Heart left ventricle (tissue), 16 donors: Measurements from ENCODE around the gene OTOP2. TPM values are rescaled to one million over a fixed set of nuclear protein-coding genes. Genes with fewer than 3 reads are reported as not detected.

ENCODE experiments used
- ATAC-seq, 4 donors: fragments of 200-7000 bp; cut with Tn5 transposase; one replicate each; pipeline ENCODE4 v1.9.1; 2020 to 2022; ENCODE audit warnings: moderate library complexity in 4 of 4, mild to moderate bottlenecking in 3 of 4, moderate number of reproducible peaks in 1 of 4
- DNase-seq, 5 donors: peaks; one replicate each; pipeline ENCODE4 v3.0.0-alpha.2; 2020
- H3K27ac ChIP-seq, 12 donors: fragments of 200-600 bp; sonication (generic) in 4 of 12; one replicate each; pipeline versions ENCODE4 v1.5.0 to v1.8.0; 2016 to 2022; ENCODE audit warnings: mild to moderate bottlenecking in 2 of 12
- H3K27me3 ChIP-seq, 9 donors: fragments of 200-600 bp; sonication (generic) in 2 of 9; one replicate each; pipeline versions ENCODE4 v1.5.1 to v1.8.0; 2016 to 2022; ENCODE audit warnings: mild to moderate bottlenecking in 3 of 9
- H3K36me3 ChIP-seq, 9 donors: fragments of 200-600 bp; sonication (generic) in 2 of 9; one replicate each; pipeline versions ENCODE4 v1.5.0 to v1.8.0; 2018 to 2022; ENCODE audit warnings: mild to moderate bottlenecking in 2 of 9
- H3K4me1 ChIP-seq, 12 donors: fragments of 200-600 bp; sonication (generic) in 4 of 12; one replicate each; pipeline versions ENCODE4 v1.5.0 to v1.8.0; 2016 to 2022; ENCODE audit warnings: mild to moderate bottlenecking in 3 of 12
- H3K4me3 ChIP-seq, 12 donors: fragments of 200-600 bp; sonication (generic) in 4 of 12; one replicate each; pipeline versions ENCODE4 v1.5.0 to v1.8.0; 2017 to 2022; ENCODE audit warnings: mild to moderate bottlenecking in 9 of 12, moderate library complexity in 4 of 12
- H3K9me3 ChIP-seq, 12 donors: fragments of 200-600 bp; sonication (generic) in 4 of 12; one replicate each; pipeline versions ENCODE4 v1.5.0 to v1.8.0; 2016 to 2022; ENCODE audit warnings: mild to moderate bottlenecking in 1 of 12
- CTCF ChIP-seq, 12 donors: fragments of 200-600 bp; sonication (generic) in 4 of 12; IDR thresholded peaks; one replicate each; pipeline versions ENCODE4 v1.5.0 to v1.8.0; 2018 to 2022; ENCODE audit warnings: antibody characterized with exemption in 12 of 12, mild to moderate bottlenecking in 5 of 12
- POLR2A ChIP-seq, 2 donors: fragments of 450-650 bp; IDR thresholded peaks; one replicate each; pipeline ENCODE4 v1.6.1; 2017; ENCODE audit warnings: antibody characterized with exemption in 2 of 2, mild to moderate bottlenecking in 2 of 2, moderate library complexity in 2 of 2
- WGBS, 4 donors: extraction: QIAGEN DNeasy Blood & Tissue Kit in 2 of 4; methylation state at CpG; one replicate each; pipeline versions ENCODE4 v1.1.5 to v1.1.7; 2013 to 2018; 5-methylcytosine and 5-hydroxymethylcytosine counted together
- intact Hi-C, 10 donors: fragments of 100-400 bp; cut with DNase I; formaldehyde crosslinking; loops; one replicate each; pipeline versions ENCODE4 v1.11.1 to v1.14.2; 2022
- polyA plus RNA-seq, 2 donors: library from polyadenylated mRNA; stranded (reverse); fragments of 200-250 nt; gene quantifications; one replicate each; pipeline ENCODE4 v1.2.3, GENCODE V29; 2013
- total RNA-seq, 9 donors: library from RNA; depleted of rRNA in 2 of 9; stranded (reverse); fragments of >200 nt in 2 of 9; fragmentation: NEBNext Ultra II Directional in 3 of 9; extraction: Animal tissue kit (Norgen Biotek cat#: 25700) in 3 of 9; gene quantifications; one replicate each; pipeline versions ENCODE4 v1.1.0 to v1.2.4, GENCODE V29; 2016 to 2023
- donor health status: ischemic (EF 13 %, LVEDD 7.1; RV severe dilation, severe dysfunction).
- donor health status: healthy with polysubstance abuse.
- donor health status: DM: no; HTN: yes; CAD: no.
- donor health status: DM: no; HTN: no; CAD: no.
- donor health status: ischemic (EF 25% LVEDD 6.9; RV normal size, moderate dysfunction).
- donor health status: ischemic (EF 25% LVEDD 5.7; RV mildly dilated, moderate dysfunction).
- donor health status: healthy.
- donor health status: DM: yes; HTN: yes; CAD: no.
- donor health status: ischemic (EF 35%, LVEDD 5.7; RV mildly dilated, moderate dysfunction).
- donor health status: nonischemic (EF 11% LVEDD 7.7; RV severe dilation, severe dysfunction).
- donor health status: DM: yes; HTN: yes; CAD: no.
- donor health status: PGD.
- donor health status: ischemic (EF 29% LVEDD 5.4; RV normal size, mild dysfunction).
- donor health status: nonischemic (EF 23%, LVEDD 6.1; RV moderate dilation, normal function).

Gene OTOP2
- total and polyA plus RNA-seq, 11 donors, result not detected

- Histone ChIP-seq H3K36me3 (peaks cover 0 to 15% (median 0%) of the 10 kb centered on the region in 9 donors), H3K4me1 (peaks cover 0 to 6% (median 0%) of the 10 kb centered on the region in 12 donors)
- no peak for DNase-seq
Observed at GRCh38 chr17:74959826-74960515, 35.9 kb downstream of the OTOP2 start.

GRCh38 chr17:74960570-74961342 is 36.7 kb downstream of the OTOP2 start:
- TF ChIP-seq CTCF (IDR thresholded peaks at IDR 0.05) (peak in 4 of 12 donors; percentile 7 to 40 (median 22)), POLR2A (IDR thresholded peaks at IDR 0.05) (no peak)
- 54 to 70% (median 62%) methylated on average over 16 to 19 of the region's 19 CpGs for WGBS, 4 donors
- H3K27me3 ChIP-seq, result peaks cover 0 to 5% (median 0%) of the 10 kb centered on the region in 9 donors
- intact Hi-C loops, result loop anchor here (1.0 to 10.0 kb wide), 12 partner anchors 52 to 247 kb away; partner anchors contain the start of genes MRPL58 (in 7 of the 10), ATP5PD (in 1 of the 10), KCTD2 (in 1 of the 10) and NUP85 (in 1 of the 10)
- H3K4me1 ChIP-seq, result peaks cover 0 to 6% (median 0%) of the 10 kb centered on the region in 12 donors
- H3K4me3 ChIP-seq, result no peak overlapping the region
- DNase-seq, result no peak
- H3K27ac ChIP-seq, result no peak overlapping the region
- no peaks in the 10 kb centered on the region for H3K9me3 ChIP-seq
- H3K36me3 ChIP-seq, result peaks cover 0 to 8% (median 0%) of the 10 kb centered on the region in 9 donors
- peak in 3 of 4 donors; percentile 3 to 10 (median 6) for ATAC-seq

More at GRCh38 chr17:74959826-74960515, 35.9 kb downstream of the OTOP2 start:
- WGBS, 4 donors, result 33 to 88% (median 80%) methylated on average over 3 to 14 of the region's 14 CpGs
- Histone ChIP-seq H3K27me3 (peaks cover 0 to 5% (median 0%) of the 10 kb centered on the region in 9 donors), H3K9me3 (no peaks in the 10 kb centered on the region), H3K4me3 (no peak overlapping the region), H3K27ac (no peak overlapping the region)
- TF ChIP-seq CTCF (IDR thresholded peaks at IDR 0.05) (no peak), POLR2A (IDR thresholded peaks at IDR 0.05) (no peak)
- ATAC-seq, result no peak
- intact Hi-C loops, result loop anchor here (2.0 to 10.0 kb wide), 16 partner anchors 37 to 247 kb away; partner anchors contain the start of genes MRPL58 (in 6 of the 10), ARMC7 (in 1 of the 10), ATP5PD (in 1 of the 10) and KCTD2 (in 1 of the 10)

- Histone ChIP-seq H3K36me3 (peaks cover 0 to 7% (median 0%) of the 10 kb centered on the region in 9 donors), H3K9me3 (no peaks in the 10 kb centered on the region), H3K4me1 (peaks cover 0 to 6% (median 0%) of the 10 kb centered on the region in 12 donors), H3K4me3 (no peak overlapping the region), H3K27ac (no peak overlapping the region), H3K27me3 (peaks cover 0 to 5% (median 0%) of the 10 kb centered on the region in 9 donors)
- ATAC-seq, result peak; percentile 78 to 91 (median 86)
- 22 to 55% (median 45%) methylated on average over 12 to 23 of the region's 23 CpGs for WGBS, 4 donors
- intact Hi-C loops, result loop anchor here (1.0 to 10.0 kb wide), 12 partner anchors 50 to 245 kb away; partner anchors contain the start of genes MRPL58 (in 7 of the 10), ATP5PD (in 1 of the 10), KCTD2 (in 1 of the 10) and NUP85 (in 1 of the 10)
- peak; percentile 88 to 91 (median 89) for DNase-seq
- TF ChIP-seq CTCF (IDR thresholded peaks at IDR 0.05), result peak; percentile 67 to 89 (median 80)
- TF ChIP-seq POLR2A (IDR thresholded peaks at IDR 0.05), result no peak
Observed at GRCh38 chr17:74961657-74962350, 37.7 kb downstream of the OTOP2 start.
